HL-60 (cell line): ENCODE measurements around the gene TUT4.

Experiments used
- DNase-seq, 2 experiments: peaks; one replicate each; pipeline ENCODE4 v3.0.0-alpha.2; 2010 to 2020; ENCODE audit warnings: low read depth in 1 of 2, low spot score in 1 of 2
- H3K27ac ChIP-seq: fragments of 250-450 bp; sonication (Bioruptor Pico); replicated peaks from 2 replicates; pipeline ENCODE4 v1.5.1; 2020; ENCODE audit warnings: mild to moderate bottlenecking, moderate library complexity
- H3K27me3 ChIP-seq: fragments of 250-450 bp; sonication (Bioruptor Pico); 2 replicates; pipeline ENCODE4 v1.5.1; 2021; ENCODE audit warnings: mild to moderate bottlenecking, moderate library complexity; ENCODE audit not compliant: insufficient read depth, poor library complexity, severe bottlenecking
- H3K4me3 ChIP-seq: replicated peaks from 2 replicates; pipeline ENCODE4 v1.5.1; 2011; ENCODE audit warnings: mild to moderate bottlenecking, control low read depth, low read length; ENCODE audit not compliant: insufficient read depth
- GABPA ChIP-seq: IDR thresholded peaks from 2 replicates; pipeline ENCODE4 v1.6.1; 2012; ENCODE audit warnings: low read depth
- POLR2AphosphoS5 ChIP-seq: IDR thresholded peaks from 2 replicates; pipeline ENCODE4 v1.6.1; 2012; ENCODE audit warnings: low read depth
- REST ChIP-seq: IDR thresholded peaks from 2 replicates; pipeline ENCODE4 v1.6.1; 2012; ENCODE audit warnings: low read depth; ENCODE audit not compliant: insufficient replicate concordance
- SPI1 ChIP-seq: IDR thresholded peaks from 2 replicates; pipeline ENCODE4 v1.6.1; 2012; ENCODE audit warnings: low read depth, mild to moderate bottlenecking, borderline replicate concordance
- TF ChIP-seq, protein P1 (sequence below): IDR thresholded peaks from one replicate; pipeline ENCODE4 v1.5.1; 2011; ENCODE audit warnings: low read length, control low read depth, inconsistent platforms; ENCODE audit not compliant: insufficient read depth

The TUT4 gene

GRCh38 chr1:52558941-52559340 is 6.0 kb upstream of the TUT4 start:
- H3K27ac ChIP-seq: no peak overlapping the region
- no peaks in the 10 kb centered on the region for H3K27me3 ChIP-seq
- DNase-seq: no peak
- TF ChIP-seq REST: no peak
- TF ChIP-seq SPI1: no peak
- no peak for TF ChIP-seq POLR2AphosphoS5
- TF ChIP-seq, protein P1, sequence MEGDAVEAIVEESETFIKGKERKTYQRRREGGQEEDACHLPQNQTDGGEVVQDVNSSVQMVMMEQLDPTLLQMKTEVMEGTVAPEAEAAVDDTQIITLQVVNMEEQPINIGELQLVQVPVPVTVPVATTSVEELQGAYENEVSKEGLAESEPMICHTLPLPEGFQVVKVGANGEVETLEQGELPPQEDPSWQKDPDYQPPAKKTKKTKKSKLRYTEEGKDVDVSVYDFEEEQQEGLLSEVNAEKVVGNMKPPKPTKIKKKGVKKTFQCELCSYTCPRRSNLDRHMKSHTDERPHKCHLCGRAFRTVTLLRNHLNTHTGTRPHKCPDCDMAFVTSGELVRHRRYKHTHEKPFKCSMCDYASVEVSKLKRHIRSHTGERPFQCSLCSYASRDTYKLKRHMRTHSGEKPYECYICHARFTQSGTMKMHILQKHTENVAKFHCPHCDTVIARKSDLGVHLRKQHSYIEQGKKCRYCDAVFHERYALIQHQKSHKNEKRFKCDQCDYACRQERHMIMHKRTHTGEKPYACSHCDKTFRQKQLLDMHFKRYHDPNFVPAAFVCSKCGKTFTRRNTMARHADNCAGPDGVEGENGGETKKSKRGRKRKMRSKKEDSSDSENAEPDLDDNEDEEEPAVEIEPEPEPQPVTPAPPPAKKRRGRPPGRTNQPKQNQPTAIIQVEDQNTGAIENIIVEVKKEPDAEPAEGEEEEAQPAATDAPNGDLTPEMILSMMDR: no peak
- no peak for TF ChIP-seq GABPA
- H3K4me3 ChIP-seq: no peak overlapping the region

DNA sequence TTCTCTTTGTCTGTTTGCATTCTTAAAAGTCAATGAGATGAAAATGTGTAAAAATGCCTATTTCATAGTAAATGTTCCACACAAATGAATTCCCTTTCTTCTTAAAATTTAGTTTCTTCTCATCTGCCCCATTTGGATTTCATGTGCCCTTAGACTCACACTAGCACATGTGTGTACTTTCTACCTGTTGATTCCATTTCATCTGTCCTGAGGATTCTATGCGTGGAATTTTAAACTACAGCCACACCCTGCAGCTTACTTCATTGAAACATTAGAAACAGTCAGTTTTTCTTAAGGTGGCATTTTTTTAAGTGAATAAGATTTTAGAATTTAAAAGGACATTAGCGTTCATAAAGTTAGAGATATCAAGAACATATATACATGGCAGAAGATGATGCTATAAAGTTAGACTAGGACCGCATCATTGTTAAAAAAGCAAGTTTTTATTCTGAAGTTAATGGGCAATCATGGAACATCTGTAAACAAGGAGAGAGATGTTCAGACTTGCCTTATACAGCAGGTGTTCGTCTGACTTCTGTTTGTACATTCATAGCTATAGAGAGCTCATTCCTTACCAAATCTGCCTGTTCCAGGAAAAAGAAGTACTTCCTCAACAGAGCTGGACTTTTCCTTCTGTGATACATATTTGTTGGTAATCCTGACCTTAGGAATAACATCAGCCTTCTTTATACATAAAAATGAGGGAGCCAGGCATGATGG is 3.9 kb upstream of the TUT4 start:
- Histone ChIP-seq H3K27ac (no peak overlapping the region), H3K27me3 (no peaks in the 10 kb centered on the region), H3K4me3 (no peak overlapping the region)
- no peak for TF ChIP-seq REST
- TF ChIP-seq, protein P1: no peak
- TF ChIP-seq SPI1: no peak
- DNase-seq: no peak

DNA sequence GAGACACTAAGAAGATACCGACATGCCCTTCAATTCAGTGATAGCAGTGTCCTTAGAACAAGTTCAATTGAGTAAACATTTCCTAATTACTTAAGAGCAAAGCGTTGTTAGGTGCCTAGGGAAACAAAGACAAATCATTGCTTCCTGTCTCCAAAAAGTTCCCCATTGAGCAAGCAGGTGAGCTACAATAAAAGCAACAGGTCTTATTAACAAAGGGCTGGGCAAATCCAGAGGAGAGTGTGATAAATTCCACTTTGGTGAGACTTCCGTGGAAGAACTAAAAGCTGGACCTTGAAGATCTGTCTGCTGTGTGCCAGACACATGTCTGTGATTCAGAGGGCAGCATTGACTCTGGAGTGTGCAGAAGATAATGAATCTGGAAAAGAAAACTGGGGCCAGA is 1.9 kb upstream of the TUT4 start:
- Histone ChIP-seq H3K4me3 (no peak overlapping the region), H3K27ac (peak overlapping the region; percentile 30), H3K27me3 (no peaks in the 10 kb centered on the region)
- TF ChIP-seq REST (no peak), POLR2AphosphoS5 (no peak), GABPA (no peak), SPI1 (no peak)
- TF ChIP-seq, protein P1: no peak
- peak in 1 of 2 experiments; percentile 37 for DNase-seq
